Left cardiac atrium (tissue), 2 donors: ENCODE data around the gene VIT. TPM values are rescaled to one million over a fixed set of nuclear protein-coding genes. Genes with fewer than 3 reads are reported as not detected.

Experiments used
- total RNA-seq, 2 donors: library from RNA; stranded (reverse); fragmentation: NEBNext Ultra II Directional; extraction: Animal tissue kit (Norgen Biotek cat#: 25700); gene quantifications; one replicate each; pipeline ENCODE4 v1.2.1, GENCODE V29; 2021
- donor health status: DM: no; HTN: yes; CAD: no; lungs with severe emphysema.
- donor health status: DM: yes; HTN: yes; CAD: no.

Gene VIT
- total RNA-seq, 2 donors from 2014 or later, result 12.4 to 23.7 TPM

Other genes starting within 250 kb of the VIT start
- gene FEZ2, start 98.5 kb upstream of the VIT start, total RNA-seq, result 10 to 100 TPM; 46.5 to 68.3 TPM